Tibial nerve (tissue), 4 donors: ENCODE measurements around the gene LIG3.

Experiments used
- EP300 ChIP-seq, 2 donors: sonication (generic); formaldehyde crosslinking; IDR thresholded peaks; one replicate each; pipeline ENCODE4 v1.6.1; 2017; ENCODE audit warnings: antibody characterized with exemption in 2 of 2, mild to moderate bottlenecking in 1 of 2
- POLR2A ChIP-seq, 2 donors: fragments of 450-650 bp; IDR thresholded peaks; one replicate each; pipeline ENCODE4 v1.6.1; 2017; ENCODE audit warnings: antibody characterized with exemption in 2 of 2, mild to moderate bottlenecking in 2 of 2, moderate library complexity in 2 of 2
- TF ChIP-seq, protein P1 (sequence below), 5 experiments: fragments of 200-600 bp in 3 of 5; fragments of 450-650 bp in 2 of 5; sonication (generic) in 3 of 5; IDR thresholded peaks; one replicate each; pipeline ENCODE4 v1.5.1; 2016 to 2019; ENCODE audit warnings: antibody characterized with exemption in 5 of 5, mild to moderate bottlenecking in 3 of 5, moderate library complexity in 2 of 5

DNA sequence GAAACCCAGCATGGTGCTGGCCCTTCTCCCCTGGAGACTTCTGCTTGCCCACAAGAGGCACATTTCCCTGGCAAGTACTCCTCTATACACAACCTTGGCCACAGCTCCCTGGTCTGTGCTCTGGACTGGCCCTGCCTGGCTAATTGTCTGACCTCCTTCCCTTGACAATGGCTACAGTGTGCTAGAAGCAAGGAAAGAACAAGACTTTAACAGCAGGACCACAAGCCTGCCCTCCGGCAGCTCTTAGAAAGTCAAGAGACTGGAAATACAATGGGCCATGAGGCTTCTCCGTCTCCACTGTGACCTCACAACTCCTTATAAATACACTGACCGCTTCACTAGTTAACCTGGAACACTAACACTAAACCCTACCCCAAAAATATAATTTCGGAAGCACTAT is 36.7 kb downstream of the LIG3 start:
- TF ChIP-seq, protein P1, sequence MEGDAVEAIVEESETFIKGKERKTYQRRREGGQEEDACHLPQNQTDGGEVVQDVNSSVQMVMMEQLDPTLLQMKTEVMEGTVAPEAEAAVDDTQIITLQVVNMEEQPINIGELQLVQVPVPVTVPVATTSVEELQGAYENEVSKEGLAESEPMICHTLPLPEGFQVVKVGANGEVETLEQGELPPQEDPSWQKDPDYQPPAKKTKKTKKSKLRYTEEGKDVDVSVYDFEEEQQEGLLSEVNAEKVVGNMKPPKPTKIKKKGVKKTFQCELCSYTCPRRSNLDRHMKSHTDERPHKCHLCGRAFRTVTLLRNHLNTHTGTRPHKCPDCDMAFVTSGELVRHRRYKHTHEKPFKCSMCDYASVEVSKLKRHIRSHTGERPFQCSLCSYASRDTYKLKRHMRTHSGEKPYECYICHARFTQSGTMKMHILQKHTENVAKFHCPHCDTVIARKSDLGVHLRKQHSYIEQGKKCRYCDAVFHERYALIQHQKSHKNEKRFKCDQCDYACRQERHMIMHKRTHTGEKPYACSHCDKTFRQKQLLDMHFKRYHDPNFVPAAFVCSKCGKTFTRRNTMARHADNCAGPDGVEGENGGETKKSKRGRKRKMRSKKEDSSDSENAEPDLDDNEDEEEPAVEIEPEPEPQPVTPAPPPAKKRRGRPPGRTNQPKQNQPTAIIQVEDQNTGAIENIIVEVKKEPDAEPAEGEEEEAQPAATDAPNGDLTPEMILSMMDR (IDR thresholded peaks at IDR 0.05), result no peak
- TF ChIP-seq POLR2A (IDR thresholded peaks at IDR 0.05) (no peak), EP300 (IDR thresholded peaks at IDR 0.05) (no peak)
